Neutrophil (primary cell): ENCODE data around the gene MAST1.
A peak's percentile ranks its signal among the peaks of the same experiment; 100 is the strongest.

Source experiments
- H3K27ac ChIP-seq: fragments of 200-600 bp; sonication (generic); 2 replicates; pipeline ENCODE4 v1.5.1; 2016; ENCODE audit warnings: mild to moderate bottlenecking, moderate library complexity
- H3K27me3 ChIP-seq: fragments of 200-600 bp; sonication (generic); 2 replicates; pipeline ENCODE4 v1.6.0; 2016; ENCODE audit warnings: mild to moderate bottlenecking
- H3K36me3 ChIP-seq: fragments of 200-600 bp; sonication (generic); 2 replicates; pipeline ENCODE4 v1.5.1; 2017
- H3K4me1 ChIP-seq, 2 experiments: fragments of 200-600 bp in 1 of 2; sonication (generic) in 1 of 2; 1 replicate in 1 of 2; 2 replicates in 1 of 2; pipeline versions ENCODE4 v1.5.1 to v1.6.1; 2013 to 2016; ENCODE audit warnings: low read depth in 1 of 2, low read length in 1 of 2, mild to moderate bottlenecking in 1 of 2, moderate library complexity in 1 of 2; ENCODE audit not compliant: control insufficient read depth in 1 of 2, insufficient read depth in 1 of 2
- H3K4me3 ChIP-seq, 2 experiments: fragments of 200-600 bp in 1 of 2; sonication (generic) in 1 of 2; 1 replicate in 1 of 2; 2 replicates in 1 of 2; pipeline ENCODE4 v1.5.1; 2013 to 2016; ENCODE audit warnings: low read depth in 1 of 2, low read length in 1 of 2, mild to moderate bottlenecking in 1 of 2, moderate library complexity in 1 of 2
- H3K9me3 ChIP-seq: fragments of 200-600 bp; sonication (generic); 2 replicates; pipeline ENCODE4 v1.5.1; 2016
- TF ChIP-seq, protein P1 (sequence below): fragments of 200-600 bp; sonication (generic); IDR thresholded peaks from 2 replicates; pipeline ENCODE4 v1.5.1; 2016; ENCODE audit warnings: antibody characterized with exemption

Gene MAST1

DNA sequence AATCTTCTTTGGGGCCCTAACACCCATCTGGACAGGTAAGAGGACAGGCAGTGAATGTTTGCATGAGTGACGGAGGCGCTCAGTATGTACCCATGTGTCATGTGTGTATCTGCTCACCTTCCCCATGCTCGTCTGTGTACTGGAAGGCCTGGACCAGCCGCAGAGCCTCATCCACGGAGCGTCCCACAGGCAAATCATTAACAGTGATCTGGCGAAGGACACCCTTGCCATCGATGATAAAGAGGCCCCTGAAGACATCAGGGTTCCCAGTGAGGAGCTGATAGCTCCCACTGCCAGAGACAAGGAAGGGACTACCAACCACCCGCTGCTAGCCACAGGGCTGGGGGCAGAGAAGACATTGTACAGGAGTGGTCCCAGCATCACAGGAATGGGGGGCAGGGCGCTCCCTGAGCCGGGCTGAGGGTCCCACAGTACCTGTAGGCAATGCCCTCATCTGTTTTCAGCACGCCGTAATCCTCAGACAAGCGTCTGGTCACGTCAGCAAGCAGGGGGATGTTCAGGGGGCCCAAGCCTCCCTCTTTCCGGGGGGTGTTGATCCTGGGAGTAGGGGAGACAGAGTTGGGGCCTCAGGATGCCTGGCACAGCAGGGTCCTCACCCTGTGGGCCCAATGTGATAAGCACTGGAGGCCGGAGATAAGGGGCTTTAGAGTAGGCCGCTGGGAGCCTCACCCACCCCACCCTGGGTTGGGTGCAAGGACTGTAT, 38.4 kb upstream of the MAST1 start:
- no peaks in the 10 kb centered on the region for H3K36me3 ChIP-seq
- no peak overlapping the region for H3K4me3 ChIP-seq
- no peak overlapping the region for H3K27ac ChIP-seq
- H3K27me3 ChIP-seq, result peaks cover 49% of the 10 kb centered on the region
- TF ChIP-seq, protein P1, sequence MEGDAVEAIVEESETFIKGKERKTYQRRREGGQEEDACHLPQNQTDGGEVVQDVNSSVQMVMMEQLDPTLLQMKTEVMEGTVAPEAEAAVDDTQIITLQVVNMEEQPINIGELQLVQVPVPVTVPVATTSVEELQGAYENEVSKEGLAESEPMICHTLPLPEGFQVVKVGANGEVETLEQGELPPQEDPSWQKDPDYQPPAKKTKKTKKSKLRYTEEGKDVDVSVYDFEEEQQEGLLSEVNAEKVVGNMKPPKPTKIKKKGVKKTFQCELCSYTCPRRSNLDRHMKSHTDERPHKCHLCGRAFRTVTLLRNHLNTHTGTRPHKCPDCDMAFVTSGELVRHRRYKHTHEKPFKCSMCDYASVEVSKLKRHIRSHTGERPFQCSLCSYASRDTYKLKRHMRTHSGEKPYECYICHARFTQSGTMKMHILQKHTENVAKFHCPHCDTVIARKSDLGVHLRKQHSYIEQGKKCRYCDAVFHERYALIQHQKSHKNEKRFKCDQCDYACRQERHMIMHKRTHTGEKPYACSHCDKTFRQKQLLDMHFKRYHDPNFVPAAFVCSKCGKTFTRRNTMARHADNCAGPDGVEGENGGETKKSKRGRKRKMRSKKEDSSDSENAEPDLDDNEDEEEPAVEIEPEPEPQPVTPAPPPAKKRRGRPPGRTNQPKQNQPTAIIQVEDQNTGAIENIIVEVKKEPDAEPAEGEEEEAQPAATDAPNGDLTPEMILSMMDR, result no peak
- H3K9me3 ChIP-seq, result no peaks in the 10 kb centered on the region
- peaks cover 31 to 33% of the 10 kb centered on the region in 2 experiments for H3K4me1 ChIP-seq

DNA sequence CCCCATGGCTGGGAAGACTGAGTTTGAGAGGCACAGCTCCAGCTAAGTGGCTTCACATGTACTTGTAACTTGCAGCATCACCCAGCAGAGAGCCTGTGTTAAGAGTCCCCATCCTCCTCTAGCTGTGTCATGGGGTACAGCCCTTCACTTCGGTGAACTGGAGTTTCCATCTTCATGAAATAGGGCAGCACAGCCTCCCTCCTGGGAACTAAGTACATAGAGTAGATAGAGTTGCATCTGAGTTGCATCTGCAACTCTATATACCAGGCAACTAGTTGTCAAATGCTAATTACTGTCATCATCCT, 37.9 kb upstream of the MAST1 start:
- H3K9me3 ChIP-seq, result no peaks in the 10 kb centered on the region
- H3K4me3 ChIP-seq, result no peak overlapping the region
- no peaks in the 10 kb centered on the region for H3K36me3 ChIP-seq
- TF ChIP-seq, protein P1, result no peak
- peaks cover 28 to 29% of the 10 kb centered on the region in 2 experiments for H3K4me1 ChIP-seq
- H3K27me3 ChIP-seq, result peaks cover 49% of the 10 kb centered on the region
- no peak overlapping the region for H3K27ac ChIP-seq

DNA sequence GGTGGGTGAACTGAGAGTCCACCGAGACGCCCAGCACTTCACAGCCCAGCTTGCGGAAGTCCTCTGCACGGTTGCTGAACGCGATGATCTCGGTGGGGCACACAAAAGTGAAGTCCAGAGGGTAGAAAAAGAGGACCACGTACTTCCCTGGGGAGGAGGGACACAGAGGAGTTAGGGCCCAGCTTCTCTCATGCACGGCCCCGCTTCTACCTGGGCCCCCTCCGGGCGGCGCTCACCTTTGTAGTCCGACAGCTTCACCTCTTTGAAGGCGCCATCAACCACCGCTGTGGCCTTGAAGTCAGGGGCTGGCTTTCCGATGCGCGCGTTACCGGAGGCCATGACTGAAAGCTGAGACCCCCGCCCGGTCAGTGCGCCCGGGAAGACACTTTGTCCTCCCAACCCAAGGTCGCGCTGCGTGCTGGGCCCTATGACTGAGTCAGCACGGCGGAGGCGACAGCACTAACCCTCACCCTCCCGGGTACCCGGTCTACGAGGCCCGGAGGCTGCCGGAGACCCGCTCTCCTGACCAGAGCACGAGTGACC, 37.3 kb upstream of the MAST1 start:
- Histone ChIP-seq H3K27me3 (peaks cover 49% of the 10 kb centered on the region), H3K4me1 (peaks cover 25% of the 10 kb centered on the region in 2 experiments), H3K9me3 (no peaks in the 10 kb centered on the region), H3K36me3 (no peaks in the 10 kb centered on the region), H3K27ac (no peak overlapping the region), H3K4me3 (peak overlapping the region in 1 of 2 experiments; percentile 48)
- TF ChIP-seq, protein P1, result no peak

DNA sequence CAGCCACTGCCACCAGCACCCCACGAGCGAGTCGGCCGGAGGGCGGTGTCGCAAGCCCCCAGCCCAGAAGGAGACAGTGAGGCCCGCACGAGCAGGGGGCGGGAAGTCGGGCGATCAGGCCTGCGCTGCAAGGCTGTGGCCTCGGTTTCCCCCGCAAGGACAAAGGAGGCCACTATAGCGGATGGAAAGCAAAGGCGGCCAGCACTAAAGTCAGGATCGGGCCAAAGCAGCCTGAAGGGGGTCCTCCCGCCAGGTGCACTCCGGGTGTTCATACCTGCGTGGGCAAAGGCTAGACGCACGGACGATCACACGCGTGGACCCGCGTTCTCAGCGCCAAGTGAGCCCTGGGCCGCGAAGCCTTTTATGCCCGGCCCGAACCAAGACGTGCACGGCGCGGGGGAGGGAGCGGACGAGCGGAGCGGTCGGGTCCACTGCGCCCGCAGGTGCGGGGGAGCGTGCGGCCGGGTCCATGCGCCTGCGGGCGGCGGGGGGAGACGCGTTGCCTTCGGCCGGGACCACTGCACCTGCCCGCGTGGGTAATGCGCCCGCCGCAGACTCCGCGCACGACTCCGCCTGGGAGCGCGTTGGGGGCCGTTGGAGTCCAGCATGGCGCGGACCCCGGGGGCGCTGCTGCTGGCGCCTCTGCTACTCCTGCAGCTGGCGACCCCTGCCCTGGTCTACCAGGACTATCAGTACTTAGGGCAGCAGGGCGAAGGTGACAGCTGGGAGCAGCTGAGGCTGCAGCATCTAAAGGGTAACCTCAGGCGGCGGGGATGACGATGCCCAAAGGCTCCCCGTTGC, 36.6 kb upstream of the MAST1 start, which contains the start of the genes PRDX2 and THSD8:
TSS of gene PRDX2 (minus strand) at position 335 of the 801 bp plus-strand sequence. CDS start 539 bp downstream, outside the sequence.
TSS of gene THSD8 (plus strand) at position 604 of the 801 bp plus-strand sequence. CDS start at position 607, 3 bp downstream.
- Histone ChIP-seq H3K9me3 (no peaks in the 10 kb centered on the region), H3K36me3 (no peaks in the 10 kb centered on the region), H3K4me1 (peaks cover 23 to 25% of the 10 kb centered on the region in 2 experiments), H3K27me3 (peaks cover 49% of the 10 kb centered on the region), H3K4me3 (peak within 1 kb of the TSS; percentile 29 to 48), H3K27ac (no peak within 1 kb of the TSS)
- TF ChIP-seq, protein P1, result no peak

DNA sequence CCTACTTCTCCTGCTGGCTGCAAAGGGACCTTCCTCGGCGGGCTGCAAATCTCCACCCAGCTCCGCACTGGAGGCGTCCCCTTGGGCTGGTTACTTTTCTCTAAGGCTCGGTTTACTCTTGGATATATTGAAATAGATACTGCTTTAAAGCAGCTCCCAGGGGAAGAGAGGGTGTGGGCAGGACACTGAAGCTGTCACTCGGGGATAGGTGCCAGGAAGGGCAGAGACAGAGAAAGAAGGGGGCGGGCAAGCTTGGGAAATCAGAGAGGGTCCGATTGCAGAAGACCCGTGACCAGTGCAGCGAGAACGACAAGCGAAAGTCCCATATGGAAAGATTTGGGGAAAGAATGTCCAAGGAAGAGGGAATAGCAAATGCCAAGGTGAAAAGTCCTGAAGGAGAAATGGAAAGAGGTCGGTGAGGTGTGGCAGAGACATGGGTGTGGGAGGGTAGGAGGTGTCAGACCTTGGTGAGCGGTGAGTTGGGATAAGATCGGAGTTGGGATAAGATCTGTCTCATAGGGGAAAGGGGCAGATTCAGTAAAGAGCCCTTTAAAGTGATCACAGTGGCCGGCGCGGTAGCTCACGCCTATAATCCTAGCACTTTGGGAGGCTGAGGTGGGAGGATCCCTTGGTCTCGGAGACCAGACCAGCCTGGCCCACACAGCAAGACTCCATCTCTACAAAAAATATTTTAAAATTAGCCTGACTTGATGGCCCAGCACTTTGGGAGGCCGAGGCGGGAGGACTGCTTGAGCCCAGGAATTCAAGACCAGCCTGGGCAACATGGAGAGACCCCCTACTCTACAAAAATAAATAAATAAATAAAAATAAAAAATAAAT, 35.8 kb upstream of the MAST1 start:
- peaks cover 49% of the 10 kb centered on the region for H3K27me3 ChIP-seq
- TF ChIP-seq, protein P1, result no peak
- H3K27ac ChIP-seq, result no peak overlapping the region
- H3K4me3 ChIP-seq, result peak overlapping the region in 1 of 2 experiments; percentile 48
- no peaks in the 10 kb centered on the region for H3K9me3 ChIP-seq
- H3K4me1 ChIP-seq, result peaks cover 29 to 31% of the 10 kb centered on the region in 2 experiments
- H3K36me3 ChIP-seq, result no peaks in the 10 kb centered on the region
